Kidney (tissue), 14 donors: ENCODE measurements around the gene NGRN. TPM values are rescaled to one million over a fixed set of nuclear protein-coding genes. Genes with fewer than 3 reads are reported as not detected.
A peak's percentile ranks its signal among the peaks of the same experiment; 100 is the strongest.
"Not testable (repeated sequence)": the region's sequence is repeated elsewhere in the genome, so short reads cannot be mapped to it uniquely, and the experiment has no call there.

Experiments
- DNase-seq, 5 donors: peaks; one replicate each; pipeline ENCODE4 v3.0.0-alpha.2; 2013 to 2020
- FAIRE-seq: peaks from 2 replicates; lab custom pipeline; 2012; peaks lifted over from hg19 to GRCh38; lab: Jason Lieb, UNC
- H3K27ac ChIP-seq, 2 donors: one replicate each; pipeline ENCODE4 v1.7.0; 2013; ENCODE audit warnings: low read depth in 2 of 2, low read length in 2 of 2, inconsistent platforms in 1 of 2
- H3K27me3 ChIP-seq: one replicate; pipeline ENCODE4 v1.7.1; 2013; ENCODE audit warnings: low read length, inconsistent platforms; ENCODE audit not compliant: control insufficient read depth, insufficient read depth
- H3K36me3 ChIP-seq, 3 donors: one replicate each; pipeline versions ENCODE4 v1.7.0 to v1.7.1; 2013; ENCODE audit warnings: low read length in 3 of 3, control low read depth in 1 of 3, inconsistent platforms in 1 of 3; ENCODE audit not compliant: insufficient read depth in 3 of 3, control insufficient read depth in 2 of 3
- H3K4me1 ChIP-seq, 3 donors: one replicate each; pipeline versions ENCODE4 v1.7.0 to v1.7.1; 2013; ENCODE audit warnings: low read length in 3 of 3, inconsistent platforms in 1 of 3, low read depth in 1 of 3; ENCODE audit not compliant: control insufficient read depth in 2 of 3, insufficient read depth in 2 of 3
- H3K4me3 ChIP-seq, 3 donors: one replicate each; pipeline versions ENCODE4 v1.7.0 to v1.8.1; 2013; ENCODE audit warnings: low read length in 3 of 3, control low read depth in 1 of 3, inconsistent platforms in 1 of 3
- H3K9ac ChIP-seq, 3 donors: one replicate each; pipeline versions ENCODE4 v1.7.0 to v1.7.1; 2013; ENCODE audit warnings: low read length in 3 of 3, control low read depth in 1 of 3, inconsistent platforms in 1 of 3
- H3K9me3 ChIP-seq, 3 donors: one replicate each; pipeline versions ENCODE4 v1.7.0 to v1.7.1; 2013; ENCODE audit warnings: low read length in 3 of 3, control low read depth in 1 of 3, inconsistent platforms in 1 of 3; ENCODE audit not compliant: control insufficient read depth in 2 of 3, insufficient read depth in 1 of 3
- CTCF ChIP-seq: IDR thresholded peaks from 3 replicates; pipeline ENCODE4 v1.5.1; 2012; ENCODE audit warnings: mild to moderate bottlenecking, moderate library complexity, borderline replicate concordance; ENCODE audit not compliant: insufficient read depth; ENCODE audit errors: extremely low read depth
- intact Hi-C: fragments of 100-400 bp; cut with DNase I; formaldehyde crosslinking; loops from one replicate; pipeline ENCODE4 v1.11.1; 2022
- polyA plus RNA-seq: library from polyadenylated mRNA; stranded (reverse); fragments of 350-450 nt; fragmentation: Illumina TruSeq; extraction: RNeasy Lipid Tissue Mini Kit (QIAGEN cat#74804); gene quantifications from one replicate; pipeline ENCODE4 v1.2.3, GENCODE V29; 2014; ENCODE audit warnings: low read depth, low replicate concordance; ENCODE audit not compliant: insufficient read depth
- total RNA-seq: library from RNA; stranded (reverse); fragmentation: NEBNext Ultra II Directional; extraction: Animal tissue kit (Norgen Biotek cat#: 25700); gene quantifications from one replicate; pipeline ENCODE4 v1.2.1, GENCODE V29; 2021
- donor health status: control.
- donor health status: control.
- donor health status: control.
- donor health status: control.
- donor health status: control.
- donor health status: DM: yes; HTN: yes; CAD: no.
- donor health status: Normal renal cell carcinoma (clear cell type).

NGRN gene
- total and polyA plus RNA-seq, 2 donors from 2014 or later, result 81.9 to 93.8 TPM

- no peak overlapping the region for H3K9ac ChIP-seq
- H3K9me3 ChIP-seq, result no peaks in the 10 kb centered on the region
- intact Hi-C loops, result no loop called here
- TF ChIP-seq CTCF, result peak; percentile 65
- H3K4me3 ChIP-seq, result peak overlapping the region in 1 of 3 donors; percentile 42
- H3K4me1 ChIP-seq, result peaks cover 0 to 9% (median 5%) of the 10 kb centered on the region in 3 donors
- peak overlapping the region; percentile 51 to 57 for H3K27ac ChIP-seq
- DNase-seq (peak; percentile 45 to 89 (median 65)), FAIRE-seq (no peak)
- H3K36me3 ChIP-seq, result no peaks in the 10 kb centered on the region
- no peaks in the 10 kb centered on the region for H3K27me3 ChIP-seq
These were observed 35.7 kb downstream of the NGRN start for GRCh38 chr15:90300988-90301706.

GRCh38 chr15:90301707-90302300 lies 36.3 kb downstream of the NGRN start:
- DNase-seq, result no peak
- no peaks in the 10 kb centered on the region for H3K36me3 ChIP-seq
- no peaks in the 10 kb centered on the region for H3K27me3 ChIP-seq
- H3K4me3 ChIP-seq, result no peak overlapping the region
- H3K9ac ChIP-seq, result no peak overlapping the region
- FAIRE-seq, result no peak
- peak overlapping the region; percentile 24 to 39 for H3K27ac ChIP-seq
- TF ChIP-seq CTCF, result no peak
- H3K4me1 ChIP-seq, result peaks cover 0 to 9% (median 5%) of the 10 kb centered on the region in 3 donors
- intact Hi-C loops, result no loop called here
- no peaks in the 10 kb centered on the region for H3K9me3 ChIP-seq

GRCh38 chr15:90305355-90305754 lies 39.9 kb downstream of the NGRN start:
- intact Hi-C loops, H3K4me1 ChIP-seq, H3K27ac ChIP-seq, H3K4me3 ChIP-seq, H3K9ac ChIP-seq, DNase-seq, H3K9me3 ChIP-seq, H3K27me3 ChIP-seq, H3K36me3 ChIP-seq, FAIRE-seq: not testable (repeated sequence)

- no peak for TF ChIP-seq CTCF
- H3K4me3 ChIP-seq, result no peak overlapping the region
- no peak for FAIRE-seq
- H3K9ac ChIP-seq, result no peak overlapping the region
- DNase-seq, result no peak
- peaks cover 0 to 8% (median 5%) of the 10 kb centered on the region in 3 donors for H3K4me1 ChIP-seq
- no peak overlapping the region for H3K27ac ChIP-seq
- H3K36me3 ChIP-seq, result no peaks in the 10 kb centered on the region
- intact Hi-C loops, result no loop called here
- H3K27me3 ChIP-seq, result no peaks in the 10 kb centered on the region
- H3K9me3 ChIP-seq, result no peaks in the 10 kb centered on the region
These were observed 40.5 kb downstream of the NGRN start for GRCh38 chr15:90305932-90306331.
